DLD1 (cell line): ENCODE data around the gene EFS.
"Not testable (repeated sequence)": the region's sequence is repeated elsewhere in the genome, so short reads cannot be mapped to it uniquely, and the experiment has no call there.

Experiments
- in situ Hi-C: cut with HindIII; loops from 2 replicates; pipeline ENCODE4 v1.10.0; 2017; ENCODE audit warnings: low sequenced_read_pairs

The EFS gene

DNA sequence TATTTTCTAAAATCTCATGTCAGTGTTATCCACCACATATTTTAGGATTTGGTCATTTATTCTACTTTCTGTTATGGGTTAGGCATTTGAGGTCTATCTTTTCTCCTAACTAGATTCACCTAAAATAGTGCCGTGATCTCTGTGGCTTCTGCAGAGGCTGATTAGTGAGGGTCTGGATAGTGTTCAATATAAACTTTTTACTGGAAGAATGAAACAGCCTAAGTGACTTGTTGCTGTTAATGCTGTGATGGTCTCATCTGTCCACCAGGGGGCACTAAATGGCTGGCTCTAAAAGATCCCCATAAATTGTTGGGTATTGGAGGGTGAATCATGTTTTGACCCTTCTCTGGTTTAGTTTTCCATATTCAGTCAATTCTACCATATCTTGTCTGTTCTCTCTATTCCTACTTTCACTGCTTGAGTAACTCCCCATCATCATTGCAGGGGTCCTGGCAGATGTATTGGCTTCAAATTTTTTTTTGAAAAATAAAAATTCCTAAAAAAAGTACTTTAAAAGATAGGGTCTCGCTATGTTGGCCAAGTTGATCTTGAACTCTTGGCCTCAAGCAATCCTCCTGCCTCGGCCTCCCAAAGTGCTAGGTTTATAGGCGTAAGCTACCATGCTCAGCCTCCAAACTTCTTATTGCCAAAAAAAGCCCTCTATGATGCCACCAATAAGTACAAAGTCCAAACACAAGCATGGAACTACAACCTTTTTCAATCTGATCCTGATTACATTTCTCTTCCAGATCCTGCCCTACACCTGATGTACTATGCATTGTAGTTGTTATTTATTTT is 36.8 kb downstream of the EFS start:
- in situ Hi-C loops: no loop called here

DNA sequence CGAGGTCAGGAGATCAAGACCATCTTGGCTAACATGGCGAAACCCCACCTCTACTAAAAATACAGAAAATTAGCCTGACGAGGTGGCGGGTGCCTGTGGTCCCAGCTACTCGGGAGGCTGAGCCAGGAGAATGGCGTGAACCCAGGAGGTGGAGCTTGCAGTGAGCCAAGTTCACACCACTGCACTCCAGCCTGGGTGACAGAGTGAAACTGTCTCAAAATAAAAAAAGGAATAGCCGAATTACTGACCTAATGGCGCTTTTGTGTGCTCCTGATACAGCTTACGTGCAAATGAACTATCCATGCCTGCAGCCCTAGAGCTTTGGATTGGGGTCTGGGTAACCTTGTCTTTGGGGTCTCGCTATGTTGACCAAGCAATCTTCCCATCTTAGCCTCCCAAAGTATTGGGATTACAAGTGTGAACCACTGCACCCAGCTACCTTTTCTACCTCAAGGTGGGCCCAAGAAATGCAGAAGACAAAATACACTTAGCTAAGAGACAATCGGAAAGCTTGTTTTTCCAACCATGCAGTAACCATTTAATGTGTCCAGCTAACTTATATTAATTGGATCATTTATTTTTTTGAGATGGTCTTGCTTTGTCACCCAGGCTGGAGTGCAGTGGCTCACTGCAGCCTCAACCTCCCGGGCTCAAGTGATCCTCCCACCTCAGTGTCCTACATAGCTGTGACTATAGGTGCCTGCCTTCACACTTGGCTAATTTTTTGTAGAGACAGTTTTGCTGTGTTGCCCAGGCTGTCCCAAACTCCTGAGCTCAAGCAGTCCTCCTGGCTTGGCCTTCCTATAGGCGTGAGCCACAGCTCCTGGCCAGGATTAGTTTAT is 38.3 kb downstream of the EFS start:
- in situ Hi-C loops: no loop called here

DNA sequence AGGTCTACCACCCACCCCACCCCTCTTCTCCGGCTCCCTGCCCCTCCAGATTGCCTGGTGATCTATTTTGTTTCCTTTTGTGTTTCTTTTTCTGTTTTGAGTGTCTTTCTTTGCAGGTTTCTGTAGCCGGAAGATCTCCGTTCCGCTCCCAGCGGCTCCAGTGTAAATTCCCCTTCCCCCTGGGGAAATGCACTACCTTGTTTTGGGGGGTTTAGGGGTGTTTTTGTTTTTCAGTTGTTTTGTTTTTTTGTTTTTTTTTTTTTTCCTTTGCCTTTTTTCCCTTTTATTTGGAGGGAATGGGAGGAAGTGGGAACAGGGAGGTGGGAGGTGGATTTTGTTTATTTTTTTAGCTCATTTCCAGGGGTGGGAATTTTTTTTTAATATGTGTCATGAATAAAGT is 39.2 kb downstream of the EFS start:
- in situ Hi-C loops: not testable (repeated sequence)

DNA sequence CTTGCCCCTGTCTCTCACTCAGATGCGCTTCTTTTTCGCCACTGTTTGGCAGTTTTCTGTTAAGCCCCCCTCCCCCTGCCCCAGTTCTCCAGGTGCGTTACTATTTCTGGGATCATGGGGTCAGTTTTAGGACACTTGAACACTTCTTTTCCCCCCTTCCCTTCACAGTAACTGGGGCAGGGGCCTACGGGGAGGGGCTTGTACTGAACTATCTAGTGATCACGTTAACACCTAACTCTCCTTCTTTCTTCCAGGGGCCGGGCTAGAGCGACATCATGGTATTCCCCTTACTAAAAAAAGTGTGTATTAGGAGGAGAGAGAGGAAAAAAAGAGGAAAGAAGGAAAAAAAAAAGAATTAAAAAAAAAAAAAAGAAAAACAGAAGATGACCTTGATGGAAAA is 40.0 kb downstream of the EFS start:
- in situ Hi-C loops: no loop called here

DNA sequence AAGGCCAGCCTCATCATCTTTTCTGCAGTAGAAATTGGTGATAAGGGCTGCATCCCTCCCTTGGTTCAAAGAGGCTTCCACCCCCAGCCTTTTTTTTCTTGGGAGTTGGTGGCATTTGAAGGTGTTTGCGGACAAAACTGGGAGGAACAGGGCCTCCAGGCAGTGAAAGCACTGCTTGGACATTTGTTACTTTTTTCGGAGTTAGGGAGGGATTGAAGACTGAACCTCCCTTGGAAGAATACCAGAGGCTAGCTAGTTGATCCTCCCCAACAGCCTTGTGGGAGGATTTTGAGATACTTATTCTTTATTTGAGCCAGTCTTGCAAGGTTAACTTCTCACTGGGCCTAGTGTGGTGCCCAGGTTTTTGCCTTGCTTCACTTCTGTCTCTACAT is 40.5 kb downstream of the EFS start:
- in situ Hi-C loops: no loop called here

DNA sequence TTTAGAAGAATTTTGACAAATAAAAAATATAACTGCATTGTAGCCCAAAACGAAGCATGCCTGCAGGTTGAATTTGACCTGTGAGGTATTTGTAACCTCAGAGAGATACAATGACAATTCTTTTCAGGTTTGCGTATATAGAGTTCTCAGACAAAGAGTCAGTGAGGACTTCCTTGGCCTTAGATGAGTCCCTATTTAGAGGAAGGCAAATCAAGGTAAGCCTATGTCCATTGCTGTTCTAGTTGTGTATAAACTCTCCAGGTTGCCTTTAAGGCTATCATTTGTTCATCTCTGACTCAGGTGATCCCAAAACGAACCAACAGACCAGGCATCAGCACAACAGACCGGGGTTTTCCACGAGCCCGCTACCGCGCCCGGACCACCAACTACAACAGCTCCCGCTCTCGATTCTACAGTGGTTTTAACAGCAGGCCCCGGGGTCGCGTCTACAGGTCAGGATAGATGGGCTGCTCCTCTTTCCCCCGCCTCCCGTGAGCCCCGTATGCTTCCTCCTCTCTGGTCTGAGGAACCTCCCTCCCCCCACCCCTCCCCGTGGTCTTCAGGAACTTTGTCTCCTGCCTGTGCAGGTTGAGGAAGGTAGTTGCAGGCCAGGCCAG is 41.0 kb downstream of the EFS start:
- in situ Hi-C loops: no loop called here

DNA sequence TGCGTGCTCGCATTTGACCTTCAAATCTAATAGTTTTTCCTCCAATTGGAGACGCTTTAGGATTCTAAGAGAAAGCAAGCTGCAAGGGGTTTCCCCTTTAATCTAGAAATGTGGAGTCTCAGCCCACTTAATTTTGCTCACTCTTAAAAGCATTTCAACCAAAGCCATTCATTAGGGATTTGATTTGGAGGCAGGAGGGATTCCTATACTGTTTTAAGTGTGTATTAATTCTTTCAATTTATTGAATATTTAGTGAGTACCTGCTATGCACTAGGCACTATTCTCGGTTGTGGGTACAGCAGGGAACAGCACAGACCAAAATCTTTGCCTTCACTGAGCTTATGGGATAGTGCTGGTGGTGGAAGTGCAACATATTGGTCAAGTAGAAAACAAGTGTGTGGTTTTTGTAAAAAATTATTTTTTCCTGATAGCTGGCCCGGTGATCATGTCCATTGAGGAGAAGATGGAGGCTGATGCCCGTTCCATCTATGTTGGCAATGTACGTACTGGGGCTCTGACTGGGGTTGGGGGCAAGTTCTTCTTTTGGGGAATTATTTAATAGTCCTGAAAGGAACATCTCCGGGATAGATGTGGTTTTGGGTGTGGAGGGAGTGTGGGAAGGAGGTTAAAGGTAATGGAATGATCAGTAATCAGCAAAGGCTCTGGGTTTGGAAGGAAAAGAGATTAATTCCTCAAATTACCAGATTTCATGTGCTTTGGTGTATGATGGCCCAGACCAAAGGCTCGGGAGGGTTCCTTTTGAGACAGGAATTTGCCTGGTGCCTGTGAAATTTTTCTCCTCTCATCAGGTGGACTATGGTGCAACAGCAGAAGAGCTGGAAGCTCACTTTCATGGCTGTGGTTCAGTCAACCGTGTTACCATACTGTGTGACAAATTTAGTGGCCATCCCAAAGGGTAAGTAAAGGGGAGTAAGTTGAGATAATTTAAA is 42.1 kb downstream of the EFS start:
- in situ Hi-C loops: no loop called here

DNA sequence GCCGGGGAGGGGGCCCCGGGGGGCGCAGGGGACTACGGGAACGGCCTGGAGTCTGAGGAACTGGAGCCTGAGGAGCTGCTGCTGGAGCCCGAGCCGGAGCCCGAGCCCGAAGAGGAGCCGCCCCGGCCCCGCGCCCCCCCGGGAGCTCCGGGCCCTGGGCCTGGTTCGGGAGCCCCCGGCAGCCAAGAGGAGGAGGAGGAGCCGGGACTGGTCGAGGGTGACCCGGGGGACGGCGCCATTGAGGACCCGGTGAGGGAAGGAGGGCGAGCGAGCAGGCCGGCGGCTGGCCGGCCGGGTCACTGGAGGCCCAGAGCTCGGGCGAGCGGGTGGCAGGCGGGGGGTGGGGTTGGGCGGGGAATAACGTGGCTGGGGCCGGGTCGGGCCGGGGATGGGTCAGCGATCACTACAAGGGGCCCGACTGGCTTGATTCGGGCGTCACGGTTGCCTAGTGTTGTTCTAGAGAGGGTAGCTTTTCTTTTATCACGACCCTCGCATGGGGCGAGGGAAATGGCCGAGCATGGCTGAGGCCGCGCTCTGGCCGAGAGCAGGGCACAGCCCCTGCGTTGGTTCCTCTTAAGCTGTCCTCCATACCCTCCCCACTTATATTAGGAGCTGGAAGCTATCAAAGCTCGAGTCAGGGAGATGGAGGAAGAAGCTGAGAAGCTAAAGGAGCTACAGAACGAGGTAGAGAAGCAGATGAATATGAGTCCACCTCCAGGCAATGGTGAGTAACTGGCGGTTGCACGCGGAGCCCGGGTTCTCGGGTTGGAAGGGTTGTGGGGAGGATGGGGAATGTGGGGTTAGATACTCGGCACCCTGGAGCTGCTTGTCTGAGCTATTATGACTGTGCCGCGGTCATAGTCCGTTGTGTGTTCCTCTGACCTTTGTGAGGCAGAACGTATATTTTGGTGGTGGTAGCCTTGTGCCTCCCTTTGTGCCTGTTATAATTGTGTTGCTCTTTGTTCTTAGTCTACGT is 43.1 kb downstream of the EFS start:
- in situ Hi-C loops: no loop called here

DNA sequence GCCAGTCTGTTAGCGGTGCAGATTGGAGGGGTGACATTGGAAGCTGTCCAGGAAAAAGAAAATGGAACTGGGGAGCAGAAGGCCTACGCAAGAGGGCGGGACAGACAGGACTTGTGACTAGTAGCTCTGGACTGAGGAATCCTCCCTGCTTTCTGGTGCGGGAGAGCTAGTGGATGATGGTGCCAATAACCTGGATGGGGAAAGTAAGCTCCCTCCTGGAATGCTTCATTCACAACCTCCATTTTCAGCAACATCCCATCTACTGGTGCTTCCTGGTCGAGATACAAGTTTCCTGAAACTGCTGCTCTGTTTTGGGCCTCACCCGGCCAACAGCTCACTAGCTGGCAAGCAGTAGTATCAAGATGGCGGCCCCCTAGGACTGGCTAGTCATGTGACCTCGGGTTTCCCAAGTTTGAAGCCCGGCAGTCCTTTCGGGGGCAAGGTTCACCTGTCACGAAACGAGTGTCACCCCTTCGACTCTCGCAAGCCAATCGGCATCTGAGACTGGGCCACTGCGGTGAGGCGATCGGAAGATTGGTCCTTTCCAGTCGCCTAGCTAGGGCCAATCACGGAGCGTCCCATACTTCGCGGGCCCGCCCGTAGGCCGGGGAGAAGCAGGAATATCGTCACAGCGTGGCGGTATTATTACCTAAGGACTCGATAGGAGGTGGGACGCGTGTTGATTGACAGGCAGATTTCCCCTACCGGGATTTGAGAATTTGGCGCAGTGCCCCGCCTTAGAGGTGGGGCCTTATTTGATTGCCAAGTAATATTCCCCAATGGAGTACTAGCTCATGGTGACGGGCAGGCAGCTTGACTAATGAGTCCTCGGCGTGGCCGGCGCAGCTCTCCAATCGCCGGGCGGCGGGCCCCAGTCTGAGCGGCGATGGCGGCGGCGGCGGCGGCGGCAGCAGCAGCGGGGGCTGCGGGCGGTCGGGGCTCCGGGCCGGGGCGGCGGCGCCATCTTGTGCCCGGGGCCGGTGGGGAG is 44.1 kb downstream of the EFS start, which contains the start of gene PABPN1:
TSS of gene PABPN1 (plus strand) at position 874 of the 988 bp plus-strand sequence. CDS start at position 887, 13 bp downstream.
- in situ Hi-C loops: no loop called here

DNA sequence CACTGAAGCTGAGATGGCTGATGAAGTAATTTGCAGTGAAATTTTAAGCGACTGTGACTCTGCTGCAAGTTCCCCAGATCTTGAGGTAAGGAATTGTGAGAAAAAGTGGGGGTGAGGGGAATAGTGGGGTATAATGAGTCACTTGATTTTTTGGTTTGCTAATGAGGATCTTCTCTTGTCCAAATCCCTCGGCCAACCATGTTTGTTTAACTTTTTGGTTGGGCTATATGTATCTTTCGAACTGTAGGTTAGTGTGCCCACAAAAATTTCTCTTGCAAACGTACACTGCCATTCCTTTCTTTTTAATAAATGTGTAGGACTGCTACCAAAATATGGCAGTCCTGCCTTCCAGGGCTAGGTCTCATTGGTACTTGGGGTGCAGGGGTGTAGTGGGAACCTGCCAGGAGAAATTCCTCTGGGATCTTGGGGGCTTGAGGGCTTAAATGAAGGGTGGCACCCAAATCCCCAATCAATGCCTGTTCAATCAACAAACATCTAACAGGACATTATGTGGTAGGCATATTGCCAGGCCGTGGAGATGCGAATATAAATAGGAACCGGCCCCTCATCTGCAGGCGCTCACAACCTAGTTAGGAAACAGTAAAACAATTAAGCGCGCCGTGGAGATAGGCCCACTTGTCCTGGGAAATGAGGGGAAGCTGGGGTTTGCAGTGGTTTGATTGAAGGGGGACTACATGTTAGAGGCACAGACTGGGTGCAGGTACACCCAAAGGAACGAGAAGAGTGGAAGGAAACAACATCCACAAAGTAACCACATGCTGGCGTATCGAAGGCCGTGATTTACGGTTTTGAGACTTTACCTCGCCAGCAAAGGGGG is 45.0 kb downstream of the EFS start:
- in situ Hi-C loops: no loop called here

DNA sequence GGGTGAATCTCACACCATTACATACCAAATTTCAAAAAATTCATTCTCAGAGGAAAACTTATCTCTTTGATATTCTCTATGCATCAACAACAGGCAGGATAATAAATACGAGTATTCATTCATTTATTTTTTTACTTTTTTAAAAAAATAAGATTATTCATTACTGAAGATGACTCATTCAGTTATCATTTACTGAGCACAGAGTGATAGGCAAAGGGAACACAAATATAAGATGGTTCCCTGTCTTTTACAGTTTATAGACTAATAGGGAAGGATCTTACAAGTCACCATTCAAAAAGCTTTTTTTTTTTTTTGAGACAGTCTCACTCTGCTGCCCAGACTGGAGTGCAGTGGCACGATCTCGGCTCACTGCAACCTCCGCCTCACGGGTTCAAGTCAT is 48.7 kb downstream of the EFS start:
- in situ Hi-C loops: no loop called here

DNA sequence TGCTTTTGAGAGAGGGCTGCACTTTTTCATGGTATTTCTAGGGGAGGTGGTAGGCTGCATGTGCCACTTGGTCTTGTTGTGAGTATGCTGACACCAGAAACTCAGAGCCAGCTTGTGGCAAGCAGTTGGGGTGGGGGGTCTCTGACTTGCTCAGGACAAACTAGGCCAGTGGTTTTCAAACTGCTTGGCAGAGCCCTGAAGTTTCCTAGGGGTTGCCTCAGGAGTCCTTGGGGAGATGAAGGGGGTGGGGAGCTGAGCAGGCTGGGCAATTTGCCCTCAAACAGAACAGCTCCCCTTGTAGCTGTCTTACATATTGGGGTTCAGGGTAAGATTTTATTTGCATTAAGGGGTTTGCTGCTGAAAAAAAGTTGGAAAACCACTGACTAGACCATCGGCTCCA is 54.4 kb downstream of the EFS start:
- in situ Hi-C loops: no loop called here

DNA sequence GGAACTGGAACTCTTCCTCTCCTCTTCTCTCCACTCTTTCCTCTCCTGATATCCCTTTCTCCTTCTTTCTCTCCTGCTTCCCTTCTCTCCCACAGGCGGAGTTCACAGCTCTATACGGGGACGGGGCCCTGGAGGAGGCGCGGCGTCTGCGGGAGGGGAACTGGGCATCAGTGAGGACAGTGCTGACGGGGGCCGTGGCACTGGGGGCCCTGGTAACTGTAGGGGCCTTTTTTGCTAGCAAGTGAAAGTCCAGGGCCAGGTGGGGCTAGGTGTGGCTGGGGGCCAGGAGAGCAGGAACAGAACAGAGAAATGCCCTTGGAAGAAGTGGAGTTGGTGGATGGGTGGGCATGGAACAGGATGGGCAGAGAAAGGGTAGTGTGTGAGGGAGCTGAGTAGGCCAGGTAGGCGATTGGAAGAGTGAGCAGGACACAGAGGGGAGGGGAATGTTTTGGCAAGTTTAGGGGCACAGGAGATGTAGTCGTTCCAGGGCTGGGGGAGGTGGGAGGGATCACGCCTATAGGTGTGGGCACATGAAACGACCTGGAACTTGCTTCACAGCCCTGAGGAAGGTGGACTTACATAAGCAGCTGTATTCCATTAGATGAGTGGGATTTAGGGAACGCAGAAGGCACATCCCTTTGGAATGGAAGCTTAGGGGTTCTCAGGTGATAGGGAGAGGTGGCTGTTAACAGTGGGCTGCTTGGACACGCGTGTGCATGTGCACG is 56.1 kb downstream of the EFS start:
- in situ Hi-C loops: no loop called here

DNA sequence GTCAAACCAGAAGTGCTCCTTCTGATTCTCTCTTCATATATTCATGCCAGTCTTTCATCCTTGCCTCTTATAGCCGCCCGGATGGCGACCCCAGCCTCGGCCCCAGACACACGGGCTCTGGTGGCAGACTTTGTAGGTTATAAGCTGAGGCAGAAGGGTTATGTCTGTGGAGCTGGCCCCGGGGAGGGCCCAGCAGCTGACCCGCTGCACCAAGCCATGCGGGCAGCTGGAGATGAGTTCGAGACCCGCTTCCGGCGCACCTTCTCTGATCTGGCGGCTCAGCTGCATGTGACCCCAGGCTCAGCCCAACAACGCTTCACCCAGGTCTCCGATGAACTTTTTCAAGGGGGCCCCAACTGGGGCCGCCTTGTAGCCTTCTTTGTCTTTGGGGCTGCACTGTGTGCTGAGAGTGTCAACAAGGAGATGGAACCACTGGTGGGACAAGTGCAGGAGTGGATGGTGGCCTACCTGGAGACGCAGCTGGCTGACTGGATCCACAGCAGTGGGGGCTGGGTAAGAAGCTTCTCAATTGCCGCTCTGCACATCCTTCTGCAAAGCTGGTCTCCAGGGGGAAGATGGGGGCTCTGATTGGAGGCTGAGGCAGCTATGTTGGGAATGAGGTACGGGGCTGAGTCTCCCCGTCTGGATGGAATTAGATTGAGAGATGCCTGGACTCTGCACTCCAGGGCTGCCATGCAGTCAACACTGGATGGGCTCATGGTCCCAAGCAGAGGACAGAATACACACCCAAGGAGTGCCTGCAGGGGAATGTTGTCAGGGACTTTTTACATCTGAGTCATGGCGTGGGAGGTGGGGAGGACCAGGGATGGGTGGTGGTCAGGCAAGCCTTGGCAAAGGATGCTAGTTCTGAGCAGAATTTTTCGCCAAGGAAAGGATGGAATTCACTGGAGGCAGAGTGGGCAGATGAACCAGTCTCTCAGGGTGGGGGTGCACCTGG is 57.0 kb downstream of the EFS start:
- in situ Hi-C loops: no loop called here

DNA sequence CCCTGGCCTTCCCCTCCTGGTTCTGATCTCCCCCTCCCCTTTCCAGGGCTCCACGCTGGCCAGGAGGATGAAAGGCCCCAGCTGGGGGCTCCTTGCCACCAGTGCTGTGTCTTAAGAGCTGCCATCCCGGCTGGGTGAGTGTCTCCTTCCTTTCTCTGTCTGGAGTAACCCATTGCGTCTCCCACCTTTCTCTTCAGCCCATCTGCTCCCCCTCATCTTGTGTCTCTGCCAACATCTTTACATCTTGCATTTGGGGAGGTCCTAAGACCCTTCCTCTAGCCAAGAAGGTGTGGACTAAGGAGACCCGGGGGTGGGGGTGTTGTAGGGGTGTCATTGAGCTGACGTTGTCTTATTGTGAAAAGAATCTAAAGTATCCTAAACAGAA is 57.8 kb downstream of the EFS start:
- in situ Hi-C loops: no loop called here
